NCI-H1436 (cell line): ENCODE results near the gene RBM34.

ENCODE experiments used
- DNase-seq: peaks from one replicate; lab custom pipeline; 2025; lab: John Stamatoyannopoulos, UW

The RBM34 gene

GRCh38 chr1:235152235-235152634 lies 8.8 kb downstream of the RBM34 start:
- DNase-seq, result no peak

- DNase-seq, result no peak
These were observed 10.0 kb downstream of the RBM34 start for GRCh38 chr1:235151033-235151432.

GRCh38 chr1:235149824-235150223 lies 11.2 kb downstream of the RBM34 start:
- DNase-seq, result no peak

GRCh38 chr1:235147269-235147668 lies 13.8 kb downstream of the RBM34 start:
- DNase-seq, result no peak

GRCh38 chr1:235145639-235146038 lies 15.4 kb downstream of the RBM34 start:
- no peak for DNase-seq

- no peak for DNase-seq
These were observed 18.1 kb downstream of the RBM34 start for GRCh38 chr1:235142991-235143390.

GRCh38 chr1:235139315-235139714 lies 21.7 kb downstream of the RBM34 start:
- no peak for DNase-seq

- DNase-seq, result no peak
These were observed 22.2 kb downstream of the RBM34 start for GRCh38 chr1:235138821-235139220.

- no peak for DNase-seq
These were observed 24.9 kb downstream of the RBM34 start for GRCh38 chr1:235136111-235136510.

- no peak for DNase-seq
These were observed 26.9 kb downstream of the RBM34 start for GRCh38 chr1:235134171-235134570.

- no peak for DNase-seq
These were observed 28.0 kb downstream of the RBM34 start for GRCh38 chr1:235133086-235133485.

- DNase-seq, result no peak
These were observed 29.1 kb downstream of the RBM34 start for GRCh38 chr1:235131961-235132360.

GRCh38 chr1:235130766-235131270 lies 30.2 kb downstream of the RBM34 start:
- no peak for DNase-seq

- DNase-seq, result no peak
These were observed 31.1 kb downstream of the RBM34 start for GRCh38 chr1:235129774-235130570.

GRCh38 chr1:235128456-235129328 lies 32.4 kb downstream of the RBM34 start, which contains the start of gene TOMM20:
TSS of gene TOMM20 (minus strand) at chr1:235128837. CDS start at chr1:235128715, 122 bp downstream.
- peak; percentile 98 for DNase-seq

GRCh38 chr1:235127732-235128455 lies 33.2 kb downstream of the RBM34 start:
- no peak for DNase-seq

- DNase-seq, result no peak
These were observed 33.8 kb downstream of the RBM34 start for GRCh38 chr1:235127203-235127602.

- no peak for DNase-seq
These were observed 36.4 kb downstream of the RBM34 start for GRCh38 chr1:235124665-235125064.

GRCh38 chr1:235124111-235124510 lies 36.9 kb downstream of the RBM34 start:
- no peak for DNase-seq

- DNase-seq, result no peak
These were observed 38.7 kb downstream of the RBM34 start for GRCh38 chr1:235122348-235122747.

GRCh38 chr1:235113183-235113917 lies 47.7 kb downstream of the RBM34 start:
- DNase-seq, result no peak
